ENCODE measurements around the gene DNAH3.

DNA sequence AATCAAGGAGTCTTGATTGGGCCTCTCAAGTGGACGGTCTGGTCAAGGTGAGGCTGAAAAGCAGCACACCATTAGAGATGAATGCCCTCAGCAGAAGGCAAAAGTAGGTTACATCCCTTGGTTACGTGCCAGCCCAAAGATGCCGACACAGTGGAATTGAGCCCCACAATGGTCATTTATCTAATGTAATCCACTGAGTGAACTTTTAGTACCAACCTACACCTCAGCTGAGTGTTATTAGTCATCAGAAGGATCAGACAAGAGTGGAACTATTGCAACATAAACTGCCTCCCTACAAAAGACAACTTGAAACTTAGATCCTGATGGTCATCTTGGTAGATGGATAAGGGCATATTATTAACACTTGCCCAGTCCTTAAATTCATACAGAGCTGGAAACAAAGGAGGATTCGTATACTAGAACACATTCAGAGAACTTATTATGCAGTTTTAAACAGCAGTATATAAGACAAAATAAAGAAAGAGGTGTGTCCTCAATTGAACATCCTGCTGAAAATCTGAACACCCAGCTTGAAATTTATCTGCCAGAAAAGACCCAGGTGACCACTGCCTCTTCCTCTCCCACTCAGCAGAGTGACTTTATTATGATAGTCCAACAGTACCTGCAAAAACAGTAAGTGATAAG, 253.3 kb downstream of the DNAH3 start:
- TF ChIP-seq GATA2 (IDR thresholded peaks at IDR 0.05; ENCODE audit: low read depth, low read length) = no peak
- no peak for TF ChIP-seq GATA3 (IDR thresholded peaks at IDR 0.05; ENCODE audit: low read depth, low read length)

Data from SH-SY5Y (cell line).